PFSK-1 (cell line): ENCODE data around the gene TMEM14A.

Source experiments
- FOXP2 ChIP-seq: optimal IDR thresholded peaks from 2 replicates; pipeline ENCODE3; 2011; ENCODE audit warnings: borderline replicate concordance, control low read depth, inconsistent platforms; ENCODE audit not compliant: insufficient read depth; ENCODE audit errors: extremely low read length, extremely low read depth
- POLR2AphosphoS5 ChIP-seq: IDR thresholded peaks from 2 replicates; pipeline ENCODE4 v1.6.1; 2012; ENCODE audit warnings: low read depth, mild to moderate bottlenecking, control low read depth, low read length, moderate library complexity
- REST ChIP-seq, 2 experiments: IDR thresholded peaks; 2 replicates each; pipeline versions ENCODE4 v1.6.1 to v1.8.0; 2011 to 2012; ENCODE audit warnings: low read depth in 2 of 2, low read length in 2 of 2, control low read depth in 1 of 2, inconsistent platforms in 1 of 2, mild to moderate bottlenecking in 1 of 2, moderate library complexity in 1 of 2; ENCODE audit not compliant: insufficient read depth in 1 of 2
- SIN3A ChIP-seq: IDR thresholded peaks from 2 replicates; pipeline ENCODE4 v1.6.1; 2012; ENCODE audit warnings: mild to moderate bottlenecking, low read length, moderate library complexity, borderline replicate concordance; ENCODE audit not compliant: insufficient read depth
- TAF1 ChIP-seq: IDR thresholded peaks from 2 replicates; pipeline ENCODE4 v1.6.1; 2012; ENCODE audit warnings: low read length, control low read depth, borderline replicate concordance; ENCODE audit not compliant: insufficient read depth

Gene TMEM14A

GRCh38 chr6:52720321-52720720 lies 49.4 kb downstream of the TMEM14A start:
- TF ChIP-seq FOXP2 (no peak), SIN3A (no peak), TAF1 (no peak), REST (IDR thresholded peaks at IDR 0.05; ENCODE audit: insufficient read depth in 1 of 2, low read depth in 2 of 2, low read length in 2 of 2) (no peak), POLR2AphosphoS5 (no peak)

- no peak for TF ChIP-seq REST (IDR thresholded peaks at IDR 0.05; ENCODE audit: insufficient read depth in 1 of 2, low read depth in 2 of 2, low read length in 2 of 2)
- no peak for TF ChIP-seq FOXP2
- TF ChIP-seq POLR2AphosphoS5: no peak
- no peak for TF ChIP-seq SIN3A
- TF ChIP-seq TAF1: no peak
Observed at GRCh38 chr6:52724042-52724405, 53.1 kb downstream of the TMEM14A start.

- TF ChIP-seq SIN3A (no peak), REST (IDR thresholded peaks at IDR 0.05; ENCODE audit: insufficient read depth in 1 of 2, low read depth in 2 of 2, low read length in 2 of 2) (no peak), POLR2AphosphoS5 (no peak), TAF1 (no peak), FOXP2 (no peak)
Observed at GRCh38 chr6:52724406-52725121, 53.7 kb downstream of the TMEM14A start.

GRCh38 chr6:52725143-52725534 lies 54.2 kb downstream of the TMEM14A start:
- TF ChIP-seq SIN3A: no peak

GRCh38 chr6:52725535-52726192 lies 54.8 kb downstream of the TMEM14A start:
- TF ChIP-seq FOXP2 (no peak), POLR2AphosphoS5 (no peak), TAF1 (no peak), SIN3A (no peak), REST (IDR thresholded peaks at IDR 0.05; ENCODE audit: insufficient read depth in 1 of 2, low read depth in 2 of 2, low read length in 2 of 2) (no peak)
